ENCODE data around the gene EIF3F.

DNA sequence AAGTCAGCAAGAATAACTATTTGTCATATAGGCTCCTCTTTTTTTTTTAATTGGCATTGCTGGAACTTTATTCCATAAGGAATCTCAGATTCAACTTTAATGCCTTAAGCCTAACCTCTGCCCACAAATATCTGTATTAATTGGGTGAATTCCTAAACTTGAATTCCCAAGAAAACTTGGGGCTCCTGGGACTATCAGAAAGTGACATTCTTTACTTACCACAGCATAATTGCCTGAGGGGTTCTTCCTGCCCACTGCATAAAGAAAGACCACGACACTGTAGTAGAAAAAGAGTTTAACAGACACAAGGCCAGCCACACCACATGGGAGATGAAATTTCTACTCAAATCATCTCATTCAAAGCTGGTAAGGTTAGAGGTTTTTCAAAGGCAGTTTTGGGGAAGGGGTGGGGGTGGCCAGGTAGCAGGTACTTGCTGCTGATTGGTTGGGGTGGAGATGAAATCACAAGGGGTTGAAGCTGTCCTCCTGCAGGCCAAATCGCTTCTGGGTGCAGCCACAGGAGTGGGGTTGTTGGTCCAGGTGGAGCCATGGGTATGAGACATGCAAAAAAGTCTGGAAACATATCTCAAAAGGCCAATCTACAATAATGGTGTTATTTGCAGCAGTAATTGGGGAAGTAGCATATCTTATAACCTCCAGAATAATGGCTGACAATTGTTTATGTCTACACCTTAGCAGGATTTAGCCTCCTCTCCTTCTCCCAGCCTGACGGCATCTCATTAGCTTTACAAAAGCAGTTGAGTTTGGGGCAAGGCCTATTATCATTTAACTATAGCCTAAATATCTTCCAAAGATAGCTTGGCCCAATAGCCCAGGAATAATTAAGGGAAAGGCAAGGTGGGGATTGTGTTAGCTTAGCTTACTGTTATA, 17.1 kb upstream of the EIF3F start:
- TF ChIP-seq, protein P1, sequence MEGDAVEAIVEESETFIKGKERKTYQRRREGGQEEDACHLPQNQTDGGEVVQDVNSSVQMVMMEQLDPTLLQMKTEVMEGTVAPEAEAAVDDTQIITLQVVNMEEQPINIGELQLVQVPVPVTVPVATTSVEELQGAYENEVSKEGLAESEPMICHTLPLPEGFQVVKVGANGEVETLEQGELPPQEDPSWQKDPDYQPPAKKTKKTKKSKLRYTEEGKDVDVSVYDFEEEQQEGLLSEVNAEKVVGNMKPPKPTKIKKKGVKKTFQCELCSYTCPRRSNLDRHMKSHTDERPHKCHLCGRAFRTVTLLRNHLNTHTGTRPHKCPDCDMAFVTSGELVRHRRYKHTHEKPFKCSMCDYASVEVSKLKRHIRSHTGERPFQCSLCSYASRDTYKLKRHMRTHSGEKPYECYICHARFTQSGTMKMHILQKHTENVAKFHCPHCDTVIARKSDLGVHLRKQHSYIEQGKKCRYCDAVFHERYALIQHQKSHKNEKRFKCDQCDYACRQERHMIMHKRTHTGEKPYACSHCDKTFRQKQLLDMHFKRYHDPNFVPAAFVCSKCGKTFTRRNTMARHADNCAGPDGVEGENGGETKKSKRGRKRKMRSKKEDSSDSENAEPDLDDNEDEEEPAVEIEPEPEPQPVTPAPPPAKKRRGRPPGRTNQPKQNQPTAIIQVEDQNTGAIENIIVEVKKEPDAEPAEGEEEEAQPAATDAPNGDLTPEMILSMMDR (IDR thresholded peaks at IDR 0.05; ENCODE audit: insufficient read depth, low read length): no peak
- TF ChIP-seq, protein P2, sequence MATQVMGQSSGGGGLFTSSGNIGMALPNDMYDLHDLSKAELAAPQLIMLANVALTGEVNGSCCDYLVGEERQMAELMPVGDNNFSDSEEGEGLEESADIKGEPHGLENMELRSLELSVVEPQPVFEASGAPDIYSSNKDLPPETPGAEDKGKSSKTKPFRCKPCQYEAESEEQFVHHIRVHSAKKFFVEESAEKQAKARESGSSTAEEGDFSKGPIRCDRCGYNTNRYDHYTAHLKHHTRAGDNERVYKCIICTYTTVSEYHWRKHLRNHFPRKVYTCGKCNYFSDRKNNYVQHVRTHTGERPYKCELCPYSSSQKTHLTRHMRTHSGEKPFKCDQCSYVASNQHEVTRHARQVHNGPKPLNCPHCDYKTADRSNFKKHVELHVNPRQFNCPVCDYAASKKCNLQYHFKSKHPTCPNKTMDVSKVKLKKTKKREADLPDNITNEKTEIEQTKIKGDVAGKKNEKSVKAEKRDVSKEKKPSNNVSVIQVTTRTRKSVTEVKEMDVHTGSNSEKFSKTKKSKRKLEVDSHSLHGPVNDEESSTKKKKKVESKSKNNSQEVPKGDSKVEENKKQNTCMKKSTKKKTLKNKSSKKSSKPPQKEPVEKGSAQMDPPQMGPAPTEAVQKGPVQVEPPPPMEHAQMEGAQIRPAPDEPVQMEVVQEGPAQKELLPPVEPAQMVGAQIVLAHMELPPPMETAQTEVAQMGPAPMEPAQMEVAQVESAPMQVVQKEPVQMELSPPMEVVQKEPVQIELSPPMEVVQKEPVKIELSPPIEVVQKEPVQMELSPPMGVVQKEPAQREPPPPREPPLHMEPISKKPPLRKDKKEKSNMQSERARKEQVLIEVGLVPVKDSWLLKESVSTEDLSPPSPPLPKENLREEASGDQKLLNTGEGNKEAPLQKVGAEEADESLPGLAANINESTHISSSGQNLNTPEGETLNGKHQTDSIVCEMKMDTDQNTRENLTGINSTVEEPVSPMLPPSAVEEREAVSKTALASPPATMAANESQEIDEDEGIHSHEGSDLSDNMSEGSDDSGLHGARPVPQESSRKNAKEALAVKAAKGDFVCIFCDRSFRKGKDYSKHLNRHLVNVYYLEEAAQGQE (IDR thresholded peaks at IDR 0.05; ENCODE audit: insufficient replicate concordance, low read depth): no peak
- TF ChIP-seq POLR2AphosphoS5 (IDR thresholded peaks at IDR 0.05; ENCODE audit: low read depth): no peak
- no peak for TF ChIP-seq GABPA (IDR thresholded peaks at IDR 0.05; ENCODE audit: low read depth)
- no peak for TF ChIP-seq SPI1 (IDR thresholded peaks at IDR 0.05; ENCODE audit: borderline replicate concordance, low read depth)

Data from HL-60 (cell line).